A549 treated with Mapracorat at 1 μM for 4 hours (cell line): ENCODE measurements around the gene NELFCD. TPM values are rescaled to one million over a fixed set of nuclear protein-coding genes. Genes with fewer than 3 reads are reported as not detected.

Source experiments
- total RNA-seq: library from RNA; stranded (reverse); fragments of 200-300 nt; extraction: Qiagen RNA extraction; gene quantifications from 5 replicates; pipeline ENCODE4 v1.2.3, GENCODE V29; 2022

The NELFCD gene, protein sequence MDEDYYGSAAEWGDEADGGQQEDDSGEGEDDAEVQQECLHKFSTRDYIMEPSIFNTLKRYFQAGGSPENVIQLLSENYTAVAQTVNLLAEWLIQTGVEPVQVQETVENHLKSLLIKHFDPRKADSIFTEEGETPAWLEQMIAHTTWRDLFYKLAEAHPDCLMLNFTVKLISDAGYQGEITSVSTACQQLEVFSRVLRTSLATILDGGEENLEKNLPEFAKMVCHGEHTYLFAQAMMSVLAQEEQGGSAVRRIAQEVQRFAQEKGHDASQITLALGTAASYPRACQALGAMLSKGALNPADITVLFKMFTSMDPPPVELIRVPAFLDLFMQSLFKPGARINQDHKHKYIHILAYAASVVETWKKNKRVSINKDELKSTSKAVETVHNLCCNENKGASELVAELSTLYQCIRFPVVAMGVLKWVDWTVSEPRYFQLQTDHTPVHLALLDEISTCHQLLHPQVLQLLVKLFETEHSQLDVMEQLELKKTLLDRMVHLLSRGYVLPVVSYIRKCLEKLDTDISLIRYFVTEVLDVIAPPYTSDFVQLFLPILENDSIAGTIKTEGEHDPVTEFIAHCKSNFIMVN
- total RNA-seq = 42.4 to 47.3 TPM (median 45.1 TPM) in 5 replicates

DNA sequence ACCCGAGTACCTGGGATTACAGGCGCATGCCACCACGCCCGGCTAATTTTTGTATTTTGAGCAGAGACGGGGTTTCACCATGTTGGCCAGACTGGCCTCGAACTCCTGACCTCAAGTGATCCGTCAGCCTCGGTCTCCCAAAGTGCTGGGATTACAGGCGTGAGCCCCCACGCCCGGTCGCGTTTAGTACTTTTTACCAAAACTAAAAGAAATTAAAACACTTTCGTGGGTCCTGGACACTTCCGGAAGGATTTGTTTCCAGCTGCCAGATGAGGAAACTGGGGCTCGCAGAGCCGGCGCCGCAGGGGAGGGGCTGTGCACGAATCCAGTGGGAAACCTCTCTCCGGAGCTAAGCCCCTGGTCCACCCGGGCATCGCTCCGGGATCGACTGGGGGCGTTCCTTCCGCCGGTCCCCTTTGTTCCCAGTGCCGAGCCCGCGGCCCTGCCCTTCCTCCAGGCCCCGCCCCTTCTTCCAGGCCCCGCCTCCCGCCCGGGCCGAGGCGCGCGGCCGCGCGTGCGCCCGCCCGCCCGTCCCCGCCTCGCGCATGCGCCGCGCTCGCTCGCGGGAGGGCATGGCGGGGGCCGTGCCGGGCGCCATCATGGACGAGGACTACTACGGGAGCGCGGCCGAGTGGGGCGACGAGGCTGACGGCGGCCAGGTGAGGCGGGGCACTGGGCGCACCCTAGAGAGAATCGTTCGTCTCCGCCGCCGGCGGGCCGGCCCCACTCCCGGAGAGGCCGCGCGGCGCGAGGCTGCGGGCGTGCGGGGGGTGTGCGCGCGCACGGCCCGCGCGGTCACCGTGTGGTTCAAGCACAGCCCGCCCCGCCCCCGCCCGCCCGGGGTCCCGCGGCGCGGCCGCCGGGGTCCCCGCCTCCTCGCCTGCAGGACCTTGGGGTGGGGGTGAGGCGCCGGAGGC is at the start of gene NELFCD:
Gene NELFCD, plus strand, starts transcription at position 546 of the 917 bp plus-strand sequence. Its CDS starts 54 bp downstream, at position 600.

DNA sequence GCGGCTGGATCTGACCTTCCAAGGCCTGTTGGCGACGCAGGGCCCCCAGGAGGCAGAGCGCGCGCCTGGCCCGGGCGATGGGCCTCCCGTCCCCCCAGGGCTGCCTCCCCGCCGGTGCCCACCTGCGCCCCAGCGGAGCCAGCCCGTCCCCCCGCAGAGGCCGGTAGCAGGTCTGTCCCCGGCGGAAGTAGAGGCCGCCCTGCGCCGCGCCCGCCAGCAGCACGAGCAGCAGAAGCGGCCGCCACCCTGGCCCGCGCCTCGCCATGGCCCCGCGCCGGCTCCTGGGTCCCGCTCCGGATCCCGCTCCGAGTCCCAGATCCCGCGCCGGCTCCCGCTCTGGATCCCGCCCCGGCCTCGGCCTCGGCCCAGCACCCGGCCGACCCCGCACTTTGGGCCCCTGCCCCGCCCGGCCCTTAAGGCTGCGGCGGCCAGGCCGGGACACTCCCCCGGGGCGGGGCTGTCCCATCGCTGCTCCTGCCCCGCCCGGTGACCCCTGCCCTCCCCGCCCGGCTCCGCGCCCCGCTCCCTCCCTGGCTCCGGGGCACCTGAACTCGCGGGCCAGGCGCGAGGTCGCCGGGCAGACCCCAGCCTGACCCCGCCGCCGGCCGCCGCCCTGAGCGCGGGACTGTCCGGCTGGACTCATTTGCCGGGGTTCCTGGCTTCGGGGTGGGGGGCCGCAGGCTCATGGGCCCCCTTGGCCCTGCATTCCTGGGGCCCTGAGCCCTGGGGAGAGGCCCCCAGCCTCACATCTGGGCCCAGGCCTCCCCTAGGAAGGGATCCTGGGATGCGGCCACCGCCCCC is 26.0 kb downstream of the NELFCD start, which contains the start of gene CTSZ:
Gene CTSZ, minus strand, starts transcription at position 391 of the 801 bp plus-strand sequence. Its CDS starts 126 bp downstream, at position 265.

GRCh38 chr20:59019217-59019616 is 38.2 kb downstream of the NELFCD start, which contains the start of gene TUBB1:
TUBB1 (plus strand) TSS chr20:59019429; CDS start chr20:59019523, 94 bp downstream.

GRCh38 chr20:59032023-59032712 is 51.1 kb downstream of the NELFCD start, which contains the start of gene ATP5F1E:
ATP5F1E (minus strand) TSS chr20:59032335; CDS start chr20:59032251, 84 bp downstream.

DNA sequence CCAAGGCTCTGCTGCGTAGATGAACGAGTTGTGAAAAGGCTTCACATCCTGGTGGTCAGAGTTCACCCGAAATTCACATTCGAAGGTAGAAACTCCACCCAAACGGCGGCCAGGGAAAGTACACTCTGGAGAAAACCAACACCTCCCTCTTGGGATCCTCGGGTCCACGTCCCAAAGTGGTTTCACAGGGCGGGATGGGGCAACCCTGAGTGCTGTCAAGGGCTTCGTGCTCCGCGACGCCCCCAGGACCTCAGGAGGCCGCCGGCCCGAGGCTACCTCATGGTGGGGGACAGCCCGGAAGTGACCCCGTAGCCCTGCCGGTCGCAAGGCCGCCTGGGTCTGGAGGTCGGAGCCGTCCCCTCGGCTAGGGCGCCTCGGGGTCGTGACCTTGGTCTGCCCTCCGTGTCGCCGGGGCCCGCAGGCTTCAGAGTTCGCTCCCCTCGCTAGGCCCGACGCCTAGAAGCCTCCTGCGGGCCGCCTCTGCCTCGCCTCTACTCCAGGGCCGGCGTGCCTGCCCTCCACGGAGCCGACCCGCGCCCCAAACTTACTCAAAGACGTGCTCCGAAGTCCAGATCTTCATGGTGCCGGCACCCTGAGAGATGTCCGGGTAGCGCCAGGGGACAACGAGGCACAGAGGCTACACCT is 61.2 kb downstream of the NELFCD start, which contains the start of gene PRELID3B:
Gene PRELID3B, minus strand, starts transcription at position 636 of the 645 bp plus-strand sequence. Its CDS starts 56 bp downstream, at position 580.

Other genes starting within 250 kb of the NELFCD start
- not detected in 5 replicates for gene GNAS-AS1, start 130.4 kb upstream of the NELFCD start, total RNA-seq
- 667 to 746 TPM (median 723 TPM) in 5 replicates for gene GNAS, start 128.5 kb upstream of the NELFCD start, total RNA-seq
- 162 to 194 TPM (median 187 TPM) in 5 replicates for gene CTSZ, start 26.0 kb downstream of the NELFCD start, total RNA-seq
- not detected in 5 replicates for gene TUBB1, start 38.2 kb downstream of the NELFCD start, total RNA-seq
- 91.9 to 130 TPM (median 98.1 TPM) in 5 replicates for gene ATP5F1E, start 51.1 kb downstream of the NELFCD start, total RNA-seq
- gene PRELID3B, start 61.5 kb downstream of the NELFCD start, total RNA-seq = 52.2 to 67.4 TPM (median 59.0 TPM) in 5 replicates
- not detected in 5 replicates for gene ZNF831, start 182.6 kb downstream of the NELFCD start, total RNA-seq